Measurements from ENCODE around the gene AGAP1. TPM values are rescaled to one million over a fixed set of nuclear protein-coding genes. Genes with fewer than 3 reads are reported as not detected.

AGAP1 gene
- total RNA-seq, 1 donor from 2014 or later: 43.9 TPM

DNA sequence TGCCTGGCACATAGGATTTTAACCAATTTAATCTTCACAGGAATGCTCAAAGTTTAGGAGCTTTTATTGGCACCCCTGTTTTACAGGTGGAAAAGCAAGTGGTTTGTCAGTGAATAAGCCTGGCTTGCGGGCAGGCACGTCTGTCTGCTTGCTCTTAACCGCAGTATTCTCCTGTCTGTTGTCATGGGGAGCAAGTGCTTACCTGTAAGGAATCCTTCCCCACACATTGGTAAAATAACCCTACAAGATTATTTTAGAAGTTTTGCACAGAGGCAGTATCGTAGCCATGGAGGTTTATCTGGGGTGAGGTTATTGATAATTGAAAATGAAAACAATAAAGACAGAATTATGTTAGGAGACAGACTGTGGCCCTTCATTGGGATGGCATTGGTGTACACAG is 174.9 kb downstream of the AGAP1 start:
- no peak for DNase-seq (ENCODE audit: low spot score)
- Mint-ChIP-seq H3K4me1 (ENCODE audit: unreplicated experiment) (peaks cover 45% of the 10 kb centered on the region), H3K36me3 (ENCODE audit: low read depth, unreplicated experiment) (peaks cover 4% of the 10 kb centered on the region), H3K27me3 (ENCODE audit: unreplicated experiment) (peaks cover 12% of the 10 kb centered on the region), H3K9me3 (ENCODE audit: unreplicated experiment) (no peaks in the 10 kb centered on the region), H3K27ac (ENCODE audit: unreplicated experiment) (peak overlapping the region; percentile 72), H3K4me3 (ENCODE audit: unreplicated experiment) (peak overlapping the region; percentile 74)
- TF ChIP-seq, protein P1, sequence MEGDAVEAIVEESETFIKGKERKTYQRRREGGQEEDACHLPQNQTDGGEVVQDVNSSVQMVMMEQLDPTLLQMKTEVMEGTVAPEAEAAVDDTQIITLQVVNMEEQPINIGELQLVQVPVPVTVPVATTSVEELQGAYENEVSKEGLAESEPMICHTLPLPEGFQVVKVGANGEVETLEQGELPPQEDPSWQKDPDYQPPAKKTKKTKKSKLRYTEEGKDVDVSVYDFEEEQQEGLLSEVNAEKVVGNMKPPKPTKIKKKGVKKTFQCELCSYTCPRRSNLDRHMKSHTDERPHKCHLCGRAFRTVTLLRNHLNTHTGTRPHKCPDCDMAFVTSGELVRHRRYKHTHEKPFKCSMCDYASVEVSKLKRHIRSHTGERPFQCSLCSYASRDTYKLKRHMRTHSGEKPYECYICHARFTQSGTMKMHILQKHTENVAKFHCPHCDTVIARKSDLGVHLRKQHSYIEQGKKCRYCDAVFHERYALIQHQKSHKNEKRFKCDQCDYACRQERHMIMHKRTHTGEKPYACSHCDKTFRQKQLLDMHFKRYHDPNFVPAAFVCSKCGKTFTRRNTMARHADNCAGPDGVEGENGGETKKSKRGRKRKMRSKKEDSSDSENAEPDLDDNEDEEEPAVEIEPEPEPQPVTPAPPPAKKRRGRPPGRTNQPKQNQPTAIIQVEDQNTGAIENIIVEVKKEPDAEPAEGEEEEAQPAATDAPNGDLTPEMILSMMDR (IDR thresholded peaks at IDR 0.05; ENCODE audit: unreplicated experiment): no peak

DNA sequence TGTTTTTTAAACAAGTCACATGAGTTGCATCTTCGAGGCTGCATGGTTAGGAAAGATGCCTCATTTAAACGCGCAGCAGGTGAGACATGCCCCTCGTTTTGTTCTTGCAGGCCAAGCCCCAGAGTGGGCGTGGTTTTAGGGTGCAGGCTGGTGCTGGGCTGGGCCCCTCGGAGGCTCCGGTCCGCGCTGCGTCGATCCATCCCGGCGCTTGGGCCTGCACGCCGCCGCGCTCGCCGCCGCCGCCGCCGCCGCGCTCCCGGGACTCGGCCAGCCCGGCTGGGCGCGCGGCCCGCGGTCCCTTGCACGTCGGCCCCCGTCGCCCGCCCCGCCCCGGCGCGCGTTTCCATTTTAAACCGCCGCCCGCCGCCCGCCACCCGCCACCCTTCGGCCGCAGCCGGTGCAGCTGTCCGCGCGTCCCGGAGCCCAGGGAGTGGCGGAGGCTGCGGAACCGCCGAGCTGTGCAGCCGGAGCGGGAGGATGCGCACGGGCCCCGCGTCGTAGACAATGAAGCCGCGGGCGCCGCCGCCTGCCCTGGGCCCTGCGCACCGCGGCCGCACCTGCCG is 175.5 kb downstream of the AGAP1 start:
- Mint-ChIP-seq H3K27ac (ENCODE audit: unreplicated experiment) (peak overlapping the region; percentile 72), H3K4me1 (ENCODE audit: unreplicated experiment) (peaks cover 42% of the 10 kb centered on the region), H3K27me3 (ENCODE audit: unreplicated experiment) (peaks cover 12% of the 10 kb centered on the region), H3K9me3 (ENCODE audit: unreplicated experiment) (no peaks in the 10 kb centered on the region), H3K36me3 (ENCODE audit: low read depth, unreplicated experiment) (peaks cover 4% of the 10 kb centered on the region), H3K4me3 (ENCODE audit: unreplicated experiment) (peak overlapping the region; percentile 74)
- TF ChIP-seq, protein P1 (IDR thresholded peaks at IDR 0.05; ENCODE audit: unreplicated experiment): no peak
- peak; percentile 76 for DNase-seq (ENCODE audit: low spot score)

DNA sequence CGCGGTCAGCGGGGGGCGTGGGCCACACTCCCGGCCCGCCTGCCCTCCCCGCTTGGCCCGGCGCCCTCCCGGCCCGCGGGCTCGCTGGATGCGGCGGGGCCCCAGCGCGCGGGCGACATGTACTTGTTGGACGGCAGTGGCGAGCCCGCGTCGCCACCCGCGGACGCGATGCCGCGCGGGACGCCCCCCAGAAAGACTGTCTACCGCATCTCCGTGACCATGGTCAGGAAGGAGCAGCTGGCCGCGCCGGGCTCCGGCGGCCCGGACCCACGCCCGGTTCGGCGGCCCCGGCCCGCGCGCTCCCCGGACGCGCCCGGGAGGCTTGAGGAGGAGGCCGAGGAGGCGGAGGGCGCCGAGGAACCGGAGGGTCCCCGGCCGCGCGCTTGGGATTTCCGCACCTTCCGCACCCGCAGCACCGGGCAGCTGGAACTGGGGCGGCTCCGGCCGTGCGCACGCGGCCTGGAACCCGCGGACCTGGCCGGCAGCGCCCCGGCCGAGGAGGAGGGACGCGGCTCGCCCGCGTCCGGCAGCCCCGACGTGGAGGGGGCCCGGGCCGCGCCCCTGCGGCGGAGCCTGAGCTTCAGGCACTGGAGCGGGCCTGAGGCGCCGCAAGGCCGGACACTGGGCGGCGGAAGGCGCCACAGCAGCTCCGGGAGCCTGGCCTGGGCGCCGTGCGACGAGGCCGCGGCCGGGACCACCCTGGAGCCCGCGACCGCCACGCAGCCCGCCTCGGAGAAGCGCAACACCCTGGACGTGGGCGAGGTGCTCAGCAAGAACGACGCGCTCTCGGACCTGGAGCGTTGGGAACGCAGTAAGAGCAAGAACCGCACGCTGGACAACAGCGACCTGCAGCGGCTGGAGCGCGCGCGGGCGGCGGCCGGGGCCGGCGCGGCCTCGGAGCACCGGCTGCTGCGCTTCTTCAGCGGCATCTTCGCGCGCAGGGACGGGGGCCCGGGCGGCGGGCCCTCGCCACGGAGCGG is 176.4 kb downstream of the AGAP1 start:
- Mint-ChIP-seq H3K27me3 (ENCODE audit: unreplicated experiment) (peaks cover 12% of the 10 kb centered on the region), H3K4me3 (ENCODE audit: unreplicated experiment) (no peak overlapping the region)

DNA sequence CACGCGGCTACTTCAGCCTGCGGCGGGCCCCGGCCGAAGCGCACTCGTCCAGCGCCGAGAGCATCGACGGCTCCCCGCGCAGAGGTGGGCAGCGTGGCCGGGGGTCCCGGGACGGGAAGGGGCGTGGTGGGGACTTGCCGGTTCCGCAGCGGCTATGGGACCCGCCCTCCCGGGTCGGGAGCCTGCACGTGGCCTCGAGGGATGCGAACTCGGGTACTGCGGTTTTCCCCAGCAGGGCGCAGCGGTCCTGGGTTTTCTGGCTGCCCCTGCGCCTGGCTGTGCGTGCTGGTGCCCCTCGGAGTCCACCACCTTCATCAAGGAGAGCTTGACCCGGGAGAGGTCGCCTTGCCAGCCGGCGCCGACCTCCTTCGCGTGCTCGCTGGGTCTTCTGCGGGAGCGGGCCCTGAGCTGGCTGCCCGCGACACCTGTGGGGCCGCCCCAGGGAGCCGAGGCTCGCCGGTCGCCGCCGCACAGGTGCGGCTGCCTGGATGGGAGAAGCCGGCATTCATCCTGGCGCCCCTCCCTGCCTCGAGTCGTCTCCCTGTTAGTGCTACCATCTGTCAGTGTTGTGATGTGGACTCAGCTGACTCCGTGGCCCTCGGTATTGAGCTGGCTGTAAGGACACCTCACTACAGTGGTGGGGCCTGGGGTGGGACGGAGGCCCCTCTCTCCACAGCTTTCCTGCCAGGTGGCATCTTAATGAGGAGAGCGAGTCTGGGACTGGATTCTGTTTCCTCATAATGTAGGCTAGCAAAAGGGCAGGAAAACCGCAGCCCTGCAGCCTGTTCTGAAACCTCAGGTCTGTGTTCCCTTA is 177.3 kb downstream of the AGAP1 start:
- H3K9me3 Mint-ChIP-seq (ENCODE audit: unreplicated experiment): no peaks in the 10 kb centered on the region
- peaks cover 4% of the 10 kb centered on the region for H3K36me3 Mint-ChIP-seq (ENCODE audit: low read depth, unreplicated experiment)
- peak overlapping the region; percentile 94 for H3K4me3 Mint-ChIP-seq (ENCODE audit: unreplicated experiment)
- H3K4me1 Mint-ChIP-seq (ENCODE audit: unreplicated experiment): peaks cover 36% of the 10 kb centered on the region
- TF ChIP-seq, protein P1 (IDR thresholded peaks at IDR 0.05; ENCODE audit: unreplicated experiment): no peak
- no peak overlapping the region for H3K27ac Mint-ChIP-seq (ENCODE audit: unreplicated experiment)
- peaks cover 12% of the 10 kb centered on the region for H3K27me3 Mint-ChIP-seq (ENCODE audit: unreplicated experiment)
- no peak for DNase-seq (ENCODE audit: low spot score)

More for the DNA sequence above, 176.4 kb downstream of the AGAP1 start:
- H3K27ac Mint-ChIP-seq (ENCODE audit: unreplicated experiment): no peak overlapping the region
- H3K9me3 Mint-ChIP-seq (ENCODE audit: unreplicated experiment): no peaks in the 10 kb centered on the region
- TF ChIP-seq, protein P1 (IDR thresholded peaks at IDR 0.05; ENCODE audit: unreplicated experiment): no peak
- H3K36me3 Mint-ChIP-seq (ENCODE audit: low read depth, unreplicated experiment): peaks cover 4% of the 10 kb centered on the region
- H3K4me1 Mint-ChIP-seq (ENCODE audit: unreplicated experiment): peaks cover 34% of the 10 kb centered on the region
- DNase-seq (ENCODE audit: low spot score): peak; percentile 76
